ENCODE data around the gene PLP2.

PLP2 gene

DNA sequence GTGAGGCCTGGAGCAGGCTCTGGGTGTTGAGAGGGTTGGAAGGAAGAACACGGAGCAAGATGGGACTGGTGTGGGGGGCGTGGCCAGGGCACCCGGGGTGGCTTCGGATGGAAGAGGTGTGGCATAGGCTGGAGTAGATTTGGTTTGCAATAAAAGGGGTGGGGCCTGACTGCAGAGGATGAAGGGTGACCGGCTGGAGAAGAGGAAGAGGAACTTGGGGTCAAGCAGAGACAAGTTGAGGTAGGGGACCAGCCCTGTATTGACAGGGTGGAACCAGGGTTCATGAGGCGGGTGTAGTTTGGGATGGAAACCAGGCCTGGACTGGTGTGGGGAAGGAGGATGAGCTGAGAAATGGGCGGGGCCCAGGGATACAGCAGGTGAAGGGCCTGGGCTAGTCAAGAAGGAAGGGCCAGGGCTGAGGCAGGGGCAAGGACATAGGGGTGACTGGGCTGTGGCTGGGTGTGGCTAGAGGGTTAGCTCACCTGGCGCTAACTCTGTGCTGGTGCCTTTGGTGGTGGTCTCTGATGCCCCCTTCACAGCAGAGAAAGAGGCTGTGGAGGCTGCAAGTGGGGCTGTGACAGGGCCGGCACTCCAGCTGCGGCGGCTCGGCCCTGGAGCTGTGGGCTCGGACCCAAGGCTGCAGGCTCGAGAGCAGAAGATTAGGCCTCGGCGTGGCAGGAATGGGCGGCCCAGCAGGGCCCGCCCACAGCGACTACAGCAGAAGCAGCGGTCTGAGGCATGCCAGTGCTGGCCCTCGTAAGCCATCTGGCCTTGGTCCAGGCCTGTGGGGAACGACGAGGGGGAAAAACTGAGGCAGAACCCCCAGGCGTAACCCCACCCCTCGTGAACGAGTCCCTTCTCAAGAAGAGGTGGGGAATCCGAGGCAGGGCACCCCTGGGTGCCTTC lies 5.0 kb downstream of the PLP2 start:
- Histone ChIP-seq H4K20me1 (ENCODE audit: insufficient read depth, low read length) (no peaks in the 10 kb centered on the region), H3K9ac (ENCODE audit: low read length) (no peak overlapping the region), H3K36me3 (replicated peaks; ENCODE audit: insufficient read depth, low read length) (no peaks in the 10 kb centered on the region), H3K4me3 (ENCODE audit: low read length) (no peak overlapping the region), H3K27me3 (replicated peaks; ENCODE audit: insufficient read depth, low read length) (no peaks in the 10 kb centered on the region), H2AFZ (ENCODE audit: low read length) (no peak overlapping the region), H3K79me2 (ENCODE audit: low read length) (peaks cover 19% of the 10 kb centered on the region), H3K4me1 (ENCODE audit: low read length) (peaks cover 6% of the 10 kb centered on the region; the same call in 1 of the 2 replicates), H3K27ac (ENCODE audit: low read length) (no peak overlapping the region), H3F3A (ENCODE audit: insufficient read depth, low read length) (0 out of 2 replicates have a peak, but pooled peaks cover 4% of the 10 kb centered on the region), H3K9me2 (replicated peaks; ENCODE audit: insufficient read depth, low read length) (no peaks in the 10 kb centered on the region), H3K4me2 (ENCODE audit: low read depth, low read length) (no peak overlapping the region), H3K9me3 (replicated peaks; ENCODE audit: insufficient read depth, low read length) (no peaks in the 10 kb centered on the region)
- no peak for DNase-seq
- no peak for TF ChIP-seq EZH2phosphoT487 (IDR thresholded peaks at IDR 0.05; ENCODE audit: low read length)
- no peak for TF ChIP-seq EZH2 (optimal IDR thresholded peaks at IDR 0.05; ENCODE audit: low read depth, low read length)
- TF ChIP-seq CTCF (IDR thresholded peaks at IDR 0.05; ENCODE audit: low read length) = no peak

- no peaks in the 10 kb centered on the region for H3K27me3 ChIP-seq (replicated peaks; ENCODE audit: insufficient read depth, low read length)
- H3K4me3 ChIP-seq (ENCODE audit: low read length) = no peak overlapping the region
- no peak overlapping the region for H2AFZ ChIP-seq (ENCODE audit: low read length)
- H3K9ac ChIP-seq (ENCODE audit: low read length) = no peak overlapping the region
- no peaks in the 10 kb centered on the region for H3K36me3 ChIP-seq (replicated peaks; ENCODE audit: insufficient read depth, low read length)
- peaks cover 19% of the 10 kb centered on the region for H3K79me2 ChIP-seq (ENCODE audit: low read length)
- H3K4me2 ChIP-seq (ENCODE audit: low read depth, low read length) = no peak overlapping the region
- H4K20me1 ChIP-seq (ENCODE audit: insufficient read depth, low read length) = no peaks in the 10 kb centered on the region
- no peak overlapping the region for H3K27ac ChIP-seq (ENCODE audit: low read length)
- 0 out of 2 replicates have a peak, but pooled peaks cover 4% of the 10 kb centered on the region for H3F3A ChIP-seq (ENCODE audit: insufficient read depth, low read length)
- no peaks in the 10 kb centered on the region for H3K9me2 ChIP-seq (replicated peaks; ENCODE audit: insufficient read depth, low read length)
- no peaks in the 10 kb centered on the region for H3K9me3 ChIP-seq (replicated peaks; ENCODE audit: insufficient read depth, low read length)
- H3K4me1 ChIP-seq (ENCODE audit: low read length) = peaks cover 6% of the 10 kb centered on the region; the same call in 1 of the 2 replicates
- TF ChIP-seq EZH2 (optimal IDR thresholded peaks at IDR 0.05; ENCODE audit: low read depth, low read length) (no peak), CTCF (IDR thresholded peaks at IDR 0.05; ENCODE audit: low read length) (peak; percentile 14)
- no peak for DNase-seq
Measured at GRCh38 chrX:49177338-49177833, 5.7 kb downstream of the PLP2 start.

DNA sequence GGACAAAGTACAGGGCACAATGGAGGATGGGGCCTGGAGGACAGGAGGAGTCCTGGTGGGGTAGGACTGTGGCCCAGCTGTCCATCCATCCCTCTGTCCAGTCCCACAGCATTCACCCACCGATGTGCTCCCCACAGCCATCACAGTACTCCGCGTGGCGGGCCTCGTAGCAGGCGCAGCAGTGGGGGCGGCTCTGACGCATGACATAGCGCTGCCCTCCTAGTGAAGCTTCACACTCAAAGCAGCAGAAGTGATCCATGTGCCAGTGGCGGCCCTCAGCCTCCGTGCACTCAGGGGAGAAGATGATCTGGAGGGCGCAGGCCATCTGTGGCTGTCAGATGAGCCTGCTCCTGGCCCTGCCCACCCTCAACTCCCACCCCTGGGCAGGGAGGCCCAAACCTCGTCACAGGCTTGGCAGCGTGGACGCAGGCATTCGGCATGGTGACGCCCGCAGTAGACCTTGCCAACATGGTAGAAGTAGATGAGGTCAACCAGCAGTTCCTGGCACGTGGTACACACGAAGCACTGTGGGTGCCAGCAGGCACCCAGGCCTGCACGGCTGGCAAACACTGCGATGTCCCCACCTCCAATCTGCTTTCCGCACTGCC lies 6.3 kb downstream of the PLP2 start:
- H3K27me3 ChIP-seq (replicated peaks; ENCODE audit: insufficient read depth, low read length) = no peaks in the 10 kb centered on the region
- 0 out of 2 replicates have a peak, but pooled peaks cover under 1% of the 10 kb centered on the region for H3F3A ChIP-seq (ENCODE audit: insufficient read depth, low read length)
- H3K36me3 ChIP-seq (replicated peaks; ENCODE audit: insufficient read depth, low read length) = no peaks in the 10 kb centered on the region
- TF ChIP-seq EZH2 (optimal IDR thresholded peaks at IDR 0.05; ENCODE audit: low read depth, low read length) (no peak), EZH2phosphoT487 (IDR thresholded peaks at IDR 0.05; ENCODE audit: low read length) (no peak), CTCF (IDR thresholded peaks at IDR 0.05; ENCODE audit: low read length) (no peak)
- H3K79me2 ChIP-seq (ENCODE audit: low read length) = peaks cover 14% of the 10 kb centered on the region
- H3K27ac ChIP-seq (ENCODE audit: low read length) = no peak overlapping the region
- H3K9me3 ChIP-seq (replicated peaks; ENCODE audit: insufficient read depth, low read length) = no peaks in the 10 kb centered on the region
- H3K9me2 ChIP-seq (replicated peaks; ENCODE audit: insufficient read depth, low read length) = no peaks in the 10 kb centered on the region
- no peak overlapping the region for H3K9ac ChIP-seq (ENCODE audit: low read length)
- no peak overlapping the region for H2AFZ ChIP-seq (ENCODE audit: low read length)
- H4K20me1 ChIP-seq (ENCODE audit: insufficient read depth, low read length) = no peaks in the 10 kb centered on the region
- H3K4me1 ChIP-seq (ENCODE audit: low read length) = peaks cover 5% of the 10 kb centered on the region; the same call in 1 of the 2 replicates
- H3K4me3 ChIP-seq (ENCODE audit: low read length) = no peak overlapping the region
- H3K4me2 ChIP-seq (ENCODE audit: low read depth, low read length) = no peak overlapping the region
- no peak for DNase-seq
